Stimulated activated CD4-positive, alpha-beta T cell treated with anti-CD3 and anti-CD28 coated beads, Interleukin-4, amount 100 ng/mL, for 4 hours (primary cell): ENCODE measurements around the gene SYNE4.
A peak's percentile ranks its signal among the peaks of the same experiment; 100 is the strongest.

Source experiments
- DNase-seq, 2 experiments: peaks; one replicate each; pipeline ENCODE4 v3.0.0-alpha.2; 2020

SYNE4 gene

GRCh38 chr19:36025541-36025940 lies 16.9 kb upstream of the SYNE4 start:
- no peak for DNase-seq

- no peak for DNase-seq
These were observed 14.8 kb upstream of the SYNE4 start for GRCh38 chr19:36023432-36023831.

GRCh38 chr19:36019061-36019670 lies 10.6 kb upstream of the SYNE4 start:
- no peak for DNase-seq

GRCh38 chr19:36014012-36014924 lies 5.7 kb upstream of the SYNE4 start, which contains the start of gene ALKBH6:
TSS of gene ALKBH6 (minus strand) at chr19:36014213. CDS start at chr19:36013397, 816 bp downstream.
- peak; percentile 98 to 99 for DNase-seq

GRCh38 chr19:36013280-36014011 lies 4.8 kb upstream of the SYNE4 start:
- DNase-seq = no peak

- DNase-seq = no peak
These were observed 1.8 kb upstream of the SYNE4 start for GRCh38 chr19:36010402-36010801.

GRCh38 chr19:36009633-36010379 lies 1.2 kb upstream of the SYNE4 start:
- DNase-seq = no peak

- peak; percentile 18 to 55 for DNase-seq
These were observed 607 bp upstream of the SYNE4 start for GRCh38 chr19:36009220-36009619.

GRCh38 chr19:36006955-36007354 lies 1.7 kb downstream of the SYNE4 start:
- no peak for DNase-seq

- no peak for DNase-seq
These were observed 5.3 kb downstream of the SYNE4 start for GRCh38 chr19:36003284-36003683.

GRCh38 chr19:36001605-36002004 lies 7.0 kb downstream of the SYNE4 start:
- DNase-seq = no peak

GRCh38 chr19:35996777-35997176 lies 11.8 kb downstream of the SYNE4 start:
- DNase-seq = no peak

- DNase-seq = peak; percentile 93
These were observed 13.3 kb downstream of the SYNE4 start, which contains the start of gene SDHAF1 for GRCh38 chr19:35995048-35995993. TSS of gene SDHAF1 (plus strand) at chr19:35995188. CDS start at chr19:35995275, 87 bp downstream.

- no peak for DNase-seq
These were observed 14.6 kb downstream of the SYNE4 start for GRCh38 chr19:35993923-35994598.

GRCh38 chr19:35992907-35993765 lies 15.5 kb downstream of the SYNE4 start:
- DNase-seq = no peak

- DNase-seq = no peak
These were observed 16.7 kb downstream of the SYNE4 start for GRCh38 chr19:35991731-35992450.

- DNase-seq = no peak
These were observed 17.6 kb downstream of the SYNE4 start for GRCh38 chr19:35990771-35991730.

GRCh38 chr19:35990156-35990555 lies 18.5 kb downstream of the SYNE4 start:
- no peak for DNase-seq
